HG03095 (cell line): Measurements from ENCODE around the gene S1PR2.
"Not testable (repeated sequence)": the region's sequence is repeated elsewhere in the genome, so short reads cannot be mapped to it uniquely, and the experiment has no call there.

Experiments
- ATAC-seq: cut with Tn5 transposase; IDR thresholded peaks from one replicate; pipeline ENCODE4 v1.9.1; 2021; ENCODE audit warnings: moderate library complexity; ENCODE audit not compliant: unreplicated experiment

The S1PR2 gene

DNA sequence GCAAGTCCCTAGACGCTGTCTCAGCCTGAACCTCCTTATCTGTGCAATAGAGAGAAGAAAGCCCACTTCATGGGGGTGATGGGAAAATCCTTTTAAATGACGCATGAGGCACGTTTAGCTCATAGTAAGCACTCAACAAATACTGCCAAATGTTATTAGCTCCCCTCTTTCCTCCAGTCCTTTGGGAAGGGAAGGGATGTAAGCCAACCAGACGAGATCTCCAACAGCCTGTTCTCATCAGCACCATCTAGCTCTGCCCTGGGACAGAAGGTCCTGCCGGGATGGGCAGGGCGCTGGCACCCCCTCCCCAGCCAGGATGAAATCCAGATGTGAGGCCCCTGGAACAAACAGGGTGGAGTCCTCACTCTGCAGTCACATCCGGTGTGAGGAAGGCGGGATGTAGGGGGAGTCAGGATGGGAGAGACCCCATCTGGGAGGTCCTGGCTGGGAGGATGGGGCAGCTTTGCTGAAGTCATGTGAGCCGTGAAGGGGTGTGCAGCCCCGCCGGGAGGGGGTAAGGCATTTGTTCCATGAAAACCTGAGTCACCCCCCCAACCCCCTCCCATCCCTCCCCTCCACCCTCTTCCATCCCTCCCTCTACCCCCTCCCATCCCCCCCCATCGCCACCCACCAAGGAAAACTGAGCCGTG is 4.6 kb downstream of the S1PR2 start:
- ATAC-seq: no peak

DNA sequence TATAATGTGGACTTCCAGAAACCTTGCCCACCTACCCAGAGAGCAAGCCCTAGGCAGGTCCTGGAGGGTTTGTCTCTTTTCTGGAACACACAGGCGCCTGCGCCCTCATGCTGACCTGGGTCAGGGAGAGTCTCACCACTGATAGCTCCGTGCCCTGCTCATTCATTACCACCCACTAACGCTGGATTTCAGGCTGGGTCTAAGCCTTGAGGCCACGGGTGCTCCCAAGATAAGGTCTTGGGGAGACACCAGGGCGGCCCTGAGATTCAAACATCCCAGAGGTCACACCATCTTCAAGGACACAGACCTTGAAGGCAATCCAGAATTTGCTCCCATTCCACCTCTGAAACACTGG is 5.1 kb downstream of the S1PR2 start:
- no peak for ATAC-seq

DNA sequence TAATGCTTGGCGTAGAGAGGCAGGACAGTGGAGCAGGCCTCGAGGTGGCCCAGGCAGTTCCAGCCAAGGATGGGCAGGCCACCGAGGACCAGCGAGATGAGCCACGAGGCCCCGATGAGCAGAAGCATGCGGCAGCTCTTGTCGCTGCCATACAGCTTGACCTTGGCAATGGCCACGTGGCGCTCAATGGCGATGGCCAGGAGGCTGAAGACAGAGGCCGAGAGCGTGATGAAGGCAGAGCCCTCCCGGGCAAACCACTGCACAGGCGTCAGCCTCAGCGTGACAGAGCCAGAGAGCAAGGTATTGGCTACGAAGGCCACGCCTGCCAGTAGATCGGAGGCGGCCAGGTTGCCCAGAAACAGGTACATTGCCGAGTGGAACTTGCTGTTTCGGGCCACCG is 6.8 kb downstream of the S1PR2 start:
- ATAC-seq: no peak

DNA sequence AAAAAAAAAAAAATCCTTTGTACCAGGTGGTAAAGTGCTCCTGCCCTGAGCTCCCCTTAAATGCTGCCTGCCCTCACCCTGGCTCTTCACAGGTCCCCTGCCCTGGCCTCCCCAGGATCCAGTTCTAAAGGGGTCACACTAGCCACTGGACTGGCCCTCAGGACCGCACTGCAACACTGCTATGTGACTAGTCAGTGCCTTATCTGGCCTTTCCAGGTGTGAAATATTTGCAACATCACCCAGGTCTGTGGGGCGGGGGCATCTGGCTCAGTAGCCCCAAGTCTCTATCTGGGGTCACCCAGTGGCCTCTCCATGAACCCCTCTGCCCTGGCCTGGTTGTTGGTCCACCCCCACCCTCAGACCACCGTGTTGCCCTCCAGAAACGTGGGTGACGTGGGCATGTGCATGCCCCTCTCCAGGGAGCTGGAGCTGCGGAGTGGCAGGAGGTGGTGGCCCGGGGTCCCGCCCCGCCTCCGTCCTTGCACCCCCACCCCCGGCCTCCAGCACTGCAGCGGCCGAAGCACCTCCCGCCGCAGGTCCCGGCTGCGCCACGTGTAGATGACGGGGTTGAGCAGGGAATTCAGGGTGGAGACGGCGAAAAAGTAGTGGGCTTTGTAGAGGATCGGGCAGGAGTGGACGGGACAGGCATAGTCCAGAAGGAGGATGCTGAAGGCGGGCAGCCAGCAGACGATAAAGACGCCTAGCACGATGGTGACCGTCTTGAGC is 7.5 kb downstream of the S1PR2 start:
- ATAC-seq: no peak

DNA sequence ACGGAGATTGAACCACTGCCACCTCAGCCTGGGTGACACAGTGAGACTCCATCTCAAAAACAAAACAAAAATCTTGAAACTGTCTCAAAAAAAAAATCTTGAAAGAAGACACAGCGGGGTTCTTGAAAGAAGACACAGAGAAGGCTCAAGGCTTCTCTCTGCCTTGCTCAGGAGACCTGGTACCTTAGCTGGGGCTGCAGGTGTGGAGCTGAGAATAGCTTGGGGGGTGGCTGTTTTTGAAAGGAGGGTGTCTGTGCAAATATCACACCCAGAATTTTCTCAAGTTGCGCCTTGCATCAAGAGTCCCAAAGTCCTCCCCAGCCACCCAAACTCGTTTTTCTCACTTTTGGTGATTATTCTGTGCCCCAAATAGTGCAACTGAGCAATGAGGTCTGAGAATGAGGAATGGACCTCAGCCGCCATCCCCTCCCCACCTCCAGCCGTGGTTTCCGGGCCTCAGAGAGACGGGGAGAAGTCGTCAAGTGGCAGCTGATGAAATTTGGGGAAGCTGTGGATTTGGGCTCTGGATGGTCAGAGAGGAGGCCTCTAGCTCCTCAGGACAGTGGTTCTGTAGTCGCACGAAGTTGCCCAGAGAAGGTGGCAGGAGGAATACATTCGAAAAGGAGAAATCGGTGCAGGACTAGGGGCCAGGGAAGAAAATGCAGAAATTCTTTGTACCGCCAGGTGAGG is 8.8 kb downstream of the S1PR2 start:
- ATAC-seq: no peak

DNA sequence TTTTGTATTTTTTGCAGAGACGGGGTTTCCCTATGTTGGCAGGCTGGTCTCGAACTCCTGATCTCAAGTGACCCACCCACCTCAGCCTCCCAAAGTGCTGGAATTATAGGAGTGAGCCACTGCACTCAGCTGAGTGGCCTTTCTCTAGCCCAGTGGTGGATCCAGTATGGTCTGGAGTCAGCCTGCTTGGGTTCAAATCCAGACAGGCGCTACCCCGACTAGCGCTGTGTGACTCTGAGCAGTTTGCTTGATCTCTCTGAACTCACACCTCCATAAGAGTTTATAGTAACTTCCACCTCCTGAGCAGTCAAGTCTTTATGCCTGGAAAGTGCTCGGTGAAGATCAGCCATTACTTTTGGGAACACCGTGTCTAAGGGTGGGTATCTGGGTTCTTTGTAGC is 10.4 kb downstream of the S1PR2 start:
- ATAC-seq: no peak

DNA sequence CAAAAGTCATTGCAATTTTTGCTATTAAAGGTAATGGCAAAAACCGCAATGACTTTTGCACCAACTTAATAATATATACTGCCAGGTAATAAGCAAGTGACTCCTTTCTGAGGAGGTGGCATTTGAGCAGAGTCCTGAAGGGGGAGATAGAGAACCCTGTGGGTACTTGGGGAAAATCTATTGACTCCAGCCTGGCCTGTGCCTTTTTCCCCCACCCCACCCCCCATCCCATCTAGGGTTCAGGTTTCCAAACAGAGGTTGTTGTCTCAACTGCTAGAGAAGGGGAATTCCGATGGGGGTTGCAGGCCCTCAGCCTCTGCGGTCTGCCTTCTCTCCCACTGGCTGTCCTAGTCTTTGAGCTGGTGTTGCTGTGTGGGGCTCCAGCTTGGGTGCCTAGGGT is 11.5 kb downstream of the S1PR2 start:
- ATAC-seq: no peak

DNA sequence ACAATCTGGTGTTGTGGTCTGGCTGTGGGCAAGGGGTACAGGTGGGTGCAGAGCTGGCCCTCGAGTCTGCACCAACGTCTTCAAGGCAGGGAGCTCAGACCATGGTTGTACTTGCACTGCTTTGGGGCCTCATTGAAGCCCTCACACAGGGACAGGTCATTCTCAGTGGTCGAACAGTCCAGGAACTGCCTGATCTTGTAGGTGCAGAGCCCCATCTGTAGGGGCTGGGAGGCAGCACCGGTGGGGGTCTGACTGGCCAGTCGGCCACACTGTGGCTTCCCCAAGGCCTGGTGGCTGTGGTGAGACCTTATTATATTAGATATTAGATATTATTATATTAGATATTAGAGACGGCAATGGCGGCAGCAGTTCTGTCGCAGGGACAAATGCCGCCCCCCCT is 14.0 kb downstream of the S1PR2 start:
- no peak for ATAC-seq

DNA sequence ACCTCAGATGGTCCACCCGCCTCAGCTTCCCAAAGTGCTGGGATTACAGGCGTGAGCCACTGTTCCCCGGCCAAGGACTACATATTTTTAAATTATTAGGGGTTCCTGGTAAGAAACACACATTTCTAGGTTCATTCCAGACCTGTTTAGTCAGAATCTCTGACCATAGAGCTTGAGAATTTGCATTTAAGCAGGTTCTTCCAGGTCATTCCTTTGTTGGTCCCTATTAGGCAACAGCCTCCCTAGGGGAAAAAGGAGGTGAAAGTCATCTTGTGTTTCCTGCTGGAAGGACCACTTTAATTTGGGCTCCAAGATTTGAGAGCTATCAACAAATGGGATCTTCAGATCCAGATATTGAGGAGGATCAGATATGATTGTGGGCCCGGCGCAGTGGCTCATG is 16.3 kb downstream of the S1PR2 start:
- no peak for ATAC-seq

DNA sequence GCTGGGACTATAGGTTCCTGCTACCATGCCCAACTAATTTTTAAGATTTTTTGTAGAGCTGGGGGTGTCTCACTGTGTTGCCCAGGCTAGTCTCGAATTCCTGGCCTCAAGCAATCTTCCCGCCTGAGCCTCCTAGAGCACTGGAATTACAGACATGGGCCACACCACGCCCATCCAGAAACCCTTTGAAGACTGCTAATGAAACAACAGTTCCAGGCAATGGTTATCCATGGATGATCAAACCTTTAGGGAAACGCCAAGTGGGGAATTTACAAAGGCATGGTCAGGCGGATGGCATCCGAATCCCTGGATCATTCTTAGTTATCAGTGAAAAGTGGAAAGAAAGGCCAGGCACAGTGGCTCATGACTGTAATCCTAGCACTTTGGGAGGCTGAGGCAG is 19.4 kb downstream of the S1PR2 start:
- ATAC-seq: no peak

DNA sequence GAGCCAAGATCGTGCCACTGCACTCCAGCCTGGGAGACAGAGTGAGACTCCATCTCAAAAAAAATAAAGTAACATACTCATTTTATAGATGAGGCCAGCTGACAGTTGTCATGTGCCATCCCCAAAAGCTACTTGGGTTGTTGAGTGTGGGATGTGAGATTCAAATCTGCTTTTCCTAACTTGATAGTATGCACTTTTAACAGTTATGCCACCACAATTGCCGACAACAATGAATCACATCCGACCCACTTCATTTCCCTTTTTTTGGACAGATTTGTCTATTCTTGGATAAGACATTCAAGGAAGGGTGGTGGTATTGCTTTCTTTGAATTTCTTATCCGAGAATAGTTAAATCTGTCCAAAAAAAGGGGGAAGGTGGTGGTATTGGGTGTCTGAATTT is 20.1 kb downstream of the S1PR2 start:
- no peak for ATAC-seq

DNA sequence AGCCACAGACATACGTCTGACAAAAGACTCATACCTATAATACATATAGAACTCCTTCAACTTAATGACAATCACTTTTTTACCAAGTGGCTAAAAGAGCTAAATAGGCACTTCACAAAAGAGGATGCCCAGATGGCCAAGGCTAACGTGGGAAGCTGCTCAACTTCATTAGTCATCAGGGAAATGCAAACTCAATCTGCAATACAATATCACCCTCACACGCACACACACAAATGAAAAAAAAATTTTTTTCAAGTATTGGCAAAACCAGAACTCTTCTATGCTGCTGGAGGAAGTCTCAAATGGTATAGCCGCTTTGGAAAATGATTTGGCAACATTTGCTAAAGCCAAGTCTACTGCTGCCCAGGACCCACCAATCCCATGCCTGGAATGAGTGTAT is 21.8 kb downstream of the S1PR2 start:
- no peak for ATAC-seq

DNA sequence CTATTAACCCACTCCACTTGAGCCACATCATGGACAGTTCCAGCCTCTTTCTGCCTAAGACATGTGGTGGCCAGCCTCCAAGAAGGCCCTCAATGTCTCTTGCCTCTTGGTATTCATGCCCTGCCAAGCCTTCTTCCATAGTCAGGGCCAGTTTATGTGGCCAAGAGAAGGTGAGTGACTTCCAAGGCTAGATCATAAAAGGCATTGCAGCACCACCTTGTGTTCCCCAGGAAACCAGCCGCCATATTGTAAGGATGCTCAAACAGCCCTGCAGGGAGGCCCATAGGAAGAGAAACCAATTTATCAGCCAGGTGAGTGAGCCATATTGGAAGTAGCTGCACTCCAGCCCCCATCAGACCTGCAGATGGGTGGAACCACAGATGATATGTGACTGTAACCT is 24.1 kb downstream of the S1PR2 start:
- ATAC-seq: no peak

DNA sequence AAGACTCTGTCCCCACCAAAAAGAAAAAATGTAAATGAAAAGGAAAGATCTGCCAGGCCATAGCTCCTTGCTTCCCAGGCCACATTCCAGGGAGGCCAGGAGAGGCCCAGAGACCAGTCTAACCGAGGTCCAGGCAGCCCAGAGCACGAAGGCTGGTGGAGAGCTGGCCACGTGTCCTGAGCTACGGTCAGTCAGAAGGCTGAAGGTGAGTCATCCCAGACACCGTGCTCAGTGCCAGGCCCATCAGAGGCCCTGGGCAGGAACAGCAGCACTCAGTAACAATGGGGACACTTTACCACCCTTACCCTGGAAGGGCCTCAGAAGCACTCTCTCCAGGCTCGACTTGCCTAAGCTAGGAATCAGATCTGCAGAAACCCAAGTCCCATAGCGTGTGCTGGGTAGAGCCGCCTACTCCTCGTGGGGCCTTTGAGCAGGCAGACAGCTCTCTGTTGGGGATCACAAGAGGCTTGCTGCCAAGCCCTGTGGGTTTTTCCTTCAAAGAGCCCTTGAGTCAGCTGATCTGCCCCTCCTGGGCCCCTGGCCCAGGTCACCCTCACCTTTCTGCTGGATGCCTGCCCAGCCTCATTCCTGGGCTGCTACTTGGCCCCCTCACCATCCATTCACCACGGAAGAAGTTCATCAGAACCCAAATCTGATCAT is 24.8 kb downstream of the S1PR2 start:
- ATAC-seq: no peak

DNA sequence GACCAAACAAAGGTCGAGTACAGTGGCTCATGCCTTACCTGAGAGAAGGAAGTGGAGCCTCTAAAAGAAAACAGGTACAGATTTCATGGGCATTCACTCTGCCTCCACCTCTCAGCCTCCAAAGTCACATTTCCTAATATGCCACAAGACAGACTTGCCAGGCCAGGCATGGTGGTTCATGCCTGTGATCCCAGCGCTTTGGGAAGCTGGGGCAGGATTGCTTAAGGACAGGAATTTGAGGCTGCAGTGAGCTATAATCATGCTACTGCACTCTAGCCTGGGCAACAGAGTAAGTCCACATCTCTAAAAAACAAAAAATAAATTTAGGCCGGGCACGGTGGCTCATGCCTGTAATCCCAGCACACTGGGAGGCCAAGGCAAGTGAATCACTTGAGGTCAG is 25.5 kb downstream of the S1PR2 start:
- no peak for ATAC-seq

DNA sequence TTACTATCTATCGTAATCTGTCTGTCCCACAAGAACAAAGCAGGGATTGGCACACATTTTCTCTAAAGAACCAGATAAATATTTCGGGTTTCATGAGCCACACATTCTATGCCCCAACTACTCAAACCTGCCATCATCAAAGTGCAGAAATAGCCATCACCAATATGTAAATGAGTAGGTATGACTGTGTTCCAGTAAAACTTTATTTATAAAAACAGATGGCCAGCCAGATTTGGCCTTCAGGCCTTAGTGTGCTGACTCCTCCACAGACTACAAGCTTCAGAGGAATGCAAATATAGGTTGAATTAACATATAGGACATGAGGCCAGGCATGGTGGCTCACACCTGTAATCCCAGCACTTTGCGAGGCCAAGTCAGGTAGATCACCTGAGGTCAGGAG is 27.4 kb downstream of the S1PR2 start:
- no peak for ATAC-seq

DNA sequence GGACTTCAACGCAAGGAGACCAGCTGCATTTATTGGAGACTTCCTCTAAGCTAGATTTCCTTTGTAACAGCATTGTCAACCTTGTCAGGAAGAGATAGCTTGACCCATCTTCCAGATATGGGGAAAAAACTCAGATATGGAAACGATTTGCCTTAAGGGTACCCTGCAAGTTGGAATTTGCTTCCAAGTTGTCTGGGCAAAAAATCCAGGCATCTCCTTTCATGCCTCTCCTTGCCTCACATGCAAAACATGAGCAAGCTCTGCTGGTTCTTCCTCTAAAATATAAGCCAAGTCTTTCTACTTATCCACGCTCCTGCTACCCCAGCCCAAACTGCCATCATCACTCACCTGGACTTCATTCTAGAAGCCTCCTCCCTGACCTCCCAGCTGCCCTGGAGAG is 30.0 kb downstream of the S1PR2 start:
- ATAC-seq: no peak

DNA sequence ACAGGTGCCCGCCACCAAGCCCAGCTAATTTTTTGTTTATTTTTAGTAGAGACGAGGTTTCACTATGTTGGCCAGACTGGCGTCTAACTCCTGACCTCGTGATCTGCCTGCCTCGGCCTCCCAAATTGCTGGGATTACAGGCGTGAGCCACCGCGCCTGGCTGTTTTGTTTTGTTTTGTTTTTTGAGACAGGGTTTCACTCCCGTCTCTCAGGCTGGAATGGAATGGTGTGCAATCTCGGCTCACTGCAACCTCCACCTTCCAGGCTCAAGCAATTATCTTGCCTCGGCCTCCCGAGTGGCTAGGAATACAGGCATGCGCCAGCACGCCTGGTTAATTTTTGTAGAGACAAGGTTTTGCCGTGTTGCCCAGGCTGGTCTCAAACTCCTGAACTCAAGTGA is 31.0 kb downstream of the S1PR2 start:
- ATAC-seq: not testable (repeated sequence)

DNA sequence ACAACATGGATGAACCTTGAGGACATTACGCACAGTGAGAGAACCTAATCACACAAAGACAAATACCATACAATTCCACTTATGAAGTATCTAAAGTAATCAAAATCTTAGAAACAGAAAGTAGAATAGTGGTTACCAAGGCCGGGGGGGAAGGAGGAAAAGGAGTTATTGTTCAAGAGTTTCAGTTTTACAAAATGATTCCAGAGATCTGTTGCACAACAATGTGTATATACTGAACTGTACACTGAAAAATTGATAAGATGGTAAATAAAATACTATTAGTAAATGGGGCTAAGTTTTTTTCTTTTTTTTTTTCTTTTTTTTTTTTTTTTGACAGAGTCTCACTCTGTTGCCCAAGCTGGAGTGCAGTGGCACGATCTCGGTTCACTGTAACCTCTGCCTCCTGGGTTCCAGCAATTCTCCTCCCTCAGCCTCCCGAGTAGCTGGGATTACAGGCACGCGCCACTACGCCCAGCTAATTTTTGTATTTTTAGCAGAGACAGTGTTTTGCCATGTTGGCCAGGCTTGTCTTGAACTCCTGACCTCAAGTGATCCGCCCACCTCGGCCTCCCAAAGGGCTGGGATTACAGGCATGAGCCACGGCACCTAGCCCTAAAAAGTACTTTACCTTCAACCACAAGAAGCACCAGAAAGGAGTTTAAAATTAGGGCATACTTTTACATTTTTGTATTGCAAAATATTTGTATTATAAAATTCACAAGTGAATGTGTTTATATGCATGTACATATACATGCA is 32.1 kb downstream of the S1PR2 start:
- not testable (repeated sequence) for ATAC-seq

DNA sequence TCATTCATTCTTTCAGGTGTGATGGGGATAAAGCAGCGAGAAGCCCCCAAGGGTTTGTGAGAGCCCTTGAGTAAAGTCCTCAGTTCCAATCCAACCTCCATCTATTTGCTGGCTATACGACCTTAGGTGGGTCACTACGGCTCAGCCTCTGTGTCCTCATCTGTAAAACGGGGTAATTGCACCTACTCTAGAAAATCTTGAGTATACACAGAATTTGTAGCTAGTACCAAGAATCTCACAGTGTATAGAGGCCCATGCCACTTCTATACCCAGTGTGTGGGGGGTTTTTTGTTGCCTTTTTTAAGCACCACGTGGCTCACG is 36.0 kb downstream of the S1PR2 start:
- peak; percentile 10 for ATAC-seq

DNA sequence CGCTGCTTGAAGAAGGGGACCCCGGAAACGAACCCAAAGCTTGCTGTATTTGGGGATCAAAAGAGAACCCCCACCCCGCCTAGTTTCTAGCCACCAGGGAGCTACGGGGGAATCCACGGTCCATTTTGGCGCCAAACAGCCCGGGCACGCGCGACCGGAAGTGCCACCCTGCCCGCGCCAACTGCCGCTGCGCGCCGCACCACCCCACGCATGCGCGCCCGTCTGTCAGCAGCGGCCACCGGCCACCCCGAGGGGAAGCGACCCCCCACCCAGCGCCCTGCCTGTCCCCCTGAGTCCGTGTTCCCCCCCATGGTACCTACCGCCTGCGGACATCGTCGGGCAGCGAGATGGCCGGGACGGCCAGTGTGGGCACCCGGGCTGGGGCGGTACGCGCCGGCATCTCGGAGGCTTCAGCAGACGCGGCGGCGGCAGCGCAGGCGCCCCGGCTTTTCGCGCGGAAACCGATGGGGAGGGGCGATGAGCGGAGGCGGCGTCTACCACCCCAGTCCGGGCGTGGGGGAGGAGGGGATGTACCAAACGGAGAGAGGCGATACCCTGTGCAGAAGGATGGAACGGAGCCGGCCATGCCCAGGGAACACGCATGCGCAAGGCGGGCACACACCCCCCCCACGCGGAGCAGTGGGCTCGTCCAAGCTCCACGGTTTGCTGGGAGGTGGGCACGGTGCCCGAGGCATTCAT is 36.5 kb downstream of the S1PR2 start, which contains the start of gene DNMT1:
TSS of gene DNMT1 (minus strand) at position 454 of the 699 bp plus-strand sequence. CDS start at position 400, 54 bp downstream.
- ATAC-seq: peak; percentile 72
